ENCODE measurements around the gene RPS6KB2.

Gene RPS6KB2

DNA sequence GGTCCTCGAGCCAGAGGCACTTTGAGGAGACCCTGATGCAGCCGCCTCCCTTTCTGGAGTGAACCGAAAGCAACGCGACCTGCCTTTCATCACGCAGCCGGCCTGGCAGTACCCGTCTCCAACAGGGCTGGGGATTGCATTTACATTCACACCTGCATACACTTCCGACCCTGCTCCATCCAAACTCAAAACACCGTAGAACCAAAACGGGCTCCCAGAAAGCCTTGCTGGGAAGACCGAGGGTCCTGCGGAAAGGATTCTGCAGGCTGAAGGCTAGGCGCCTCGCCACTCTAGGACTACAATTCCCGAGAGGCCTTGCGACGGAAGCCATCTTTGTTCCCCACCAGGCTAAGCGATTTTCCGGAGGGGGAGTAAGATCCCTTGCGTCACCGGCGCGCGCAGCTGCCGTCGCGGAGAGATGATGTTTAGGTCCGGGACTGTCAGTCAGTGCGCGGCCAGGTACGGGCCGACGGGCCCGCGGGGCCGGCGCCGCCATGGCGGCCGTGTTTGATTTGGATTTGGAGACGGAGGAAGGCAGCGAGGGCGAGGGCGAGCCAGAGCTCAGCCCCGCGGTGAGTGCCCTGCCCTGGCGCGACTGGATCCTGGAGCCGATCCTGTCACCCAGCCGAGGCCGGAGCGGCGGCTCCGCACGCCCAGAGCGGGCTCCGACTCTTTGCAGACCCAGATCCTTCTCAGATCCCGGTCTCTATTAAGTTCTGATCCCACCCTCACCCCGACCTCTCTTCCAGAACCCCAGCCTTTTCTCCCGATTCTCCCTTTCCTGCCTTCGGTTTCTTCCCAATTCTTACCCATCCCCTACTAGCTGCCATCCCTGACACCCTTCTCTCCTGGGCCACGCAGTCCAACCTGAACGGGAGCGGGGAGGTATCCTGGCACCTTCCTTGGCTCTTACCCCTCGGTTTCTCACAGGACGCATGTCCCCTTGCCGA, at the start of gene RPS6KB2:
TSS of gene RPS6KB2 (plus strand) at position 443 of the 950 bp plus-strand sequence. CDS start at position 495, 52 bp downstream.
- DNase-seq (ENCODE audit: low spot score): peak; percentile 97

- no peak for DNase-seq (ENCODE audit: low spot score)
Measured at GRCh38 chr11:67378544-67378943, 49.8 kb upstream of the RPS6KB2 start.

GRCh38 chr11:67379061-67380058, 48.9 kb upstream of the RPS6KB2 start:
- DNase-seq (ENCODE audit: low spot score): no peak

- DNase-seq (ENCODE audit: low spot score): no peak
Measured at GRCh38 chr11:67381244-67381972, 46.9 kb upstream of the RPS6KB2 start.

GRCh38 chr11:67382276-67383136, 45.8 kb upstream of the RPS6KB2 start:
- DNase-seq (ENCODE audit: low spot score): peak; percentile 74

- DNase-seq (ENCODE audit: low spot score): peak; percentile 74
Measured at GRCh38 chr11:67384851-67385366, 43.4 kb upstream of the RPS6KB2 start.

GRCh38 chr11:67387069-67387468, 41.2 kb upstream of the RPS6KB2 start:
- no peak for DNase-seq (ENCODE audit: low spot score)

DNA sequence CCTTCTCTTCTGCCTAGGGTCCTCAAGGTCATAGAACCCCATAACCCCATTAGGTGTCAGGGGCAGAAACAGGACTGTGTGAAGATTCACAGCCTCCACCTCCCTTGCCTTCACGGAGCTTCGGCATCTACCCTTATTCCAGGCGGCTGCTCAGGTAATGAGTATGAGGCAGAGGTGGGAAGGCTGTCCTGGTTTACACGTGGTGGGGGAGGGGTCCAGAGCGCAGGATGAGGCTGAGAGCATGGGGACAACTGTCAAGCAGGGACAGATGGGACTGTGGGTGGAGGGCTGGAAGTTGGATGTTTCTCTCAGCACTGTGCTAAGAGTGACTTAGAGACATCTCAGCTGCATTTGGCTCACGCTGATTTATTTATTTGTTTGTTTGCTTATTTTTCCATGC, 40.8 kb upstream of the RPS6KB2 start:
- DNase-seq (ENCODE audit: low spot score): no peak

- DNase-seq (ENCODE audit: low spot score): no peak
Measured at GRCh38 chr11:67389477-67389876, 38.8 kb upstream of the RPS6KB2 start.

- DNase-seq (ENCODE audit: low spot score): no peak
Measured at GRCh38 chr11:67390947-67391303, 37.4 kb upstream of the RPS6KB2 start.

DNA sequence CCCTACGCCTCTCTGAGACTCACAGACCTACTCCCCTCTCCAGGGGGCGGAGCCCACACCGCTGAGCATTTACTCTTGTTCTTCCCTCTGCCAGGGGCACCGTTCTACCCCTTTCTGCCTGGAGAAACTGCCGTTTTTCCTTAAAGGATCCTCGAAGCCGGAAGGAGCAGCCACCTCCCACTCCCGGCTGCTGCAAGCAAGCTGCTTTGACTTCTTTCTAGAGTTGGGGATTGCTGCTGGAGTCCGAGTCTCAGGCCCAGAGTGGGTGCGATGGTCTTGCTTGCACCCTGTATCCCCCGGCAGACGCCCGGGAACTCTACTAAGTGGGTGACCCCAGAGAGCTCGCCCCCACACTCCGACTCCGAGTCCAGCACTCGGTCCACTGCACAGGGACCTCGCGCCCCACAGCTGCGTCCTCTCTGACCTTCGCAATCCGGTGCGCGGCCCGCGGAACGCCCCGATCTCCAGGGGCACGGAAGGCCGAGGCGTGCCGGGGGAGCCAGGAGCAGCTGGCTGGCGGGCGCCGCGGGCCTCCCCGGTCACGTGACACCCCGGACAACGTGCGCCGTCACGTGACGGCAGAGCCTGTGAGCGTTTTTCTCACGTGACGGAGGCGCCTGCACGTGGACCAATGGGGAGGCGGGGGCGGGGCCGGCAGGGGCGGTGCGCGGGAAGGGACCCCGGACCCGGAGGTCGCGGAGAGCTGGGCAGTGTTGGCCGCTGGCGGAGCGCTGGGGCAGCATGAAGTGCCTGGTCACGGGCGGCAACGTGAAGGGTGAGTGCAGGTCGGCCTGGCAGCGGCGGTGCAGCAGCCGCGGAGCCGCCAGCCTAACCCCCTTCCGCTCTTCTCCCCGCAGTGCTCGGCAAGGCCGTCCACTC, 36.8 kb upstream of the RPS6KB2 start, which contains the start of gene RAD9A:
TSS of gene RAD9A (plus strand) at position 683 of the 879 bp plus-strand sequence. CDS start at position 742, 59 bp downstream.
- peak; percentile 92 for DNase-seq (ENCODE audit: low spot score)

- DNase-seq (ENCODE audit: low spot score): no peak
Measured at GRCh38 chr11:67392183-67392715, 36.0 kb upstream of the RPS6KB2 start.

GRCh38 chr11:67393437-67393836, 34.9 kb upstream of the RPS6KB2 start:
- no peak for DNase-seq (ENCODE audit: low spot score)

- DNase-seq (ENCODE audit: low spot score): no peak
Measured at GRCh38 chr11:67393990-67394389, 34.3 kb upstream of the RPS6KB2 start.

GRCh38 chr11:67395555-67396258, 32.6 kb upstream of the RPS6KB2 start:
- no peak for DNase-seq (ENCODE audit: low spot score)

- no peak for DNase-seq (ENCODE audit: low spot score)
Measured at GRCh38 chr11:67396259-67396581, 32.1 kb upstream of the RPS6KB2 start.

- no peak for DNase-seq (ENCODE audit: low spot score)
Measured at GRCh38 chr11:67396587-67397389, 31.5 kb upstream of the RPS6KB2 start.

GRCh38 chr11:67397536-67397935, 30.8 kb upstream of the RPS6KB2 start:
- no peak for DNase-seq (ENCODE audit: low spot score)
